ENCODE data around the gene PTPRF.
A peak's percentile ranks its signal among the peaks of the same experiment; 100 is the strongest.
"Not testable (repeated sequence)": the region's sequence is repeated elsewhere in the genome, so short reads cannot be mapped to it uniquely, and the experiment has no call there.

Gene PTPRF

GRCh38 chr1:43530483-43531106 lies at the start of gene PTPRF:
TSS of gene PTPRF (plus strand) at chr1:43530883. CDS start at chr1:43545076, 14,193 bp downstream.
- DNase-seq: no peak

GRCh38 chr1:43481491-43481890 lies 49.2 kb upstream of the PTPRF start:
- DNase-seq: no peak

GRCh38 chr1:43482215-43482614 lies 48.5 kb upstream of the PTPRF start:
- DNase-seq: no peak

- no peak for DNase-seq
Observed at GRCh38 chr1:43484367-43484766, 46.3 kb upstream of the PTPRF start.

GRCh38 chr1:43488165-43488564 lies 42.5 kb upstream of the PTPRF start:
- no peak for DNase-seq

- DNase-seq: no peak
Observed at GRCh38 chr1:43491061-43491460, 39.6 kb upstream of the PTPRF start.

- no peak for DNase-seq
Observed at GRCh38 chr1:43492826-43493225, 37.9 kb upstream of the PTPRF start.

- DNase-seq: peak; percentile 47
Observed at GRCh38 chr1:43493661-43494450, 36.8 kb upstream of the PTPRF start.

GRCh38 chr1:43495204-43495603 lies 35.5 kb upstream of the PTPRF start:
- DNase-seq: no peak

GRCh38 chr1:43499898-43500297 lies 30.8 kb upstream of the PTPRF start:
- DNase-seq: no peak

- DNase-seq: not testable (repeated sequence)
Observed at GRCh38 chr1:43501806-43502205, 28.9 kb upstream of the PTPRF start.

GRCh38 chr1:43503534-43503933 lies 27.1 kb upstream of the PTPRF start:
- no peak for DNase-seq

GRCh38 chr1:43505077-43505780 lies 25.5 kb upstream of the PTPRF start:
- DNase-seq: no peak

- no peak for DNase-seq
Observed at GRCh38 chr1:43506233-43506632, 24.4 kb upstream of the PTPRF start.

GRCh38 chr1:43507296-43508295 lies 23.1 kb upstream of the PTPRF start:
- peak; percentile 85 for DNase-seq

- peak; percentile 48 for DNase-seq
Observed at GRCh38 chr1:43509007-43509739, 21.5 kb upstream of the PTPRF start.

- no peak for DNase-seq
Observed at GRCh38 chr1:43509740-43510375, 20.8 kb upstream of the PTPRF start.

GRCh38 chr1:43510621-43511020 lies 20.1 kb upstream of the PTPRF start:
- DNase-seq: no peak

GRCh38 chr1:43511394-43511793 lies 19.3 kb upstream of the PTPRF start:
- DNase-seq: no peak

- DNase-seq: no peak
Observed at GRCh38 chr1:43512133-43512532, 18.6 kb upstream of the PTPRF start.

GRCh38 chr1:43512681-43513080 lies 18.0 kb upstream of the PTPRF start:
- no peak for DNase-seq

All from DMS 273 treated with DMSO at 0.1 percent for 48 hours (cell line).